SKM-1 (cell line): ENCODE results near the gene CCDC13.

Source experiments
- DNase-seq: peaks from one replicate; lab custom pipeline; 2025; ENCODE audit not compliant: unreplicated experiment; lab: John Stamatoyannopoulos, UW

Gene CCDC13

DNA sequence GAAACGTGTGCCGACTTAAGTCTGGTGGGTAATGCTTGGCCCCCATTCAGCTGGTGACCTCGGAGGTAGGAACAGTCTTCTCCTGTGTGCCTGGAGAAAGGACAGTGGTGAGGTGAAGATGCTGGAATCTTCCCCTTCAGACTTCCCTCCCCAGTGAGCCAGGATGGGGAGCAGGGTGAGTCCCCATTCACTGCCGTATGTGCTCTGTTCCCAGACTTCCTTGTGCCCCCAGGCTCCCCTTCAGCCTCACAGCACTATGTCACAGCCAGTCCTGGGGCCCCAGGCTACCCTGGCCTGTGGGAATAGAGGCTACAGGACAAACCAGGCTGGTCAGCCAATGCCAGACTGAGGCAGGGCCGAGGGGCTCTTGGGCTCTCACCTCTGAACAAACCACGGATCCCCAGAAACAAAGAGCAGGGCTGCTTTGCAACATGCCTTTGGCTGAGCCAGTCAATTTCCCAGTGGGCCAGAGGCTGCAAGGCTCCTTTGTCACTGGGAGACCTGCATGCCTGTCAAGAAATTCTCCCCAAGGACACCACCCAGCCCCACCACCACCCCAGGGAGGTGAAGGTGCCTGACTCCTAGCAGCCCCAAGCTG lies 38.7 kb downstream of the CCDC13 start:
- DNase-seq: no peak

- no peak for DNase-seq
Measured at GRCh38 chr3:42733501-42734262, 39.4 kb downstream of the CCDC13 start.

GRCh38 chr3:42732829-42733459 lies 40.1 kb downstream of the CCDC13 start:
- no peak for DNase-seq

DNA sequence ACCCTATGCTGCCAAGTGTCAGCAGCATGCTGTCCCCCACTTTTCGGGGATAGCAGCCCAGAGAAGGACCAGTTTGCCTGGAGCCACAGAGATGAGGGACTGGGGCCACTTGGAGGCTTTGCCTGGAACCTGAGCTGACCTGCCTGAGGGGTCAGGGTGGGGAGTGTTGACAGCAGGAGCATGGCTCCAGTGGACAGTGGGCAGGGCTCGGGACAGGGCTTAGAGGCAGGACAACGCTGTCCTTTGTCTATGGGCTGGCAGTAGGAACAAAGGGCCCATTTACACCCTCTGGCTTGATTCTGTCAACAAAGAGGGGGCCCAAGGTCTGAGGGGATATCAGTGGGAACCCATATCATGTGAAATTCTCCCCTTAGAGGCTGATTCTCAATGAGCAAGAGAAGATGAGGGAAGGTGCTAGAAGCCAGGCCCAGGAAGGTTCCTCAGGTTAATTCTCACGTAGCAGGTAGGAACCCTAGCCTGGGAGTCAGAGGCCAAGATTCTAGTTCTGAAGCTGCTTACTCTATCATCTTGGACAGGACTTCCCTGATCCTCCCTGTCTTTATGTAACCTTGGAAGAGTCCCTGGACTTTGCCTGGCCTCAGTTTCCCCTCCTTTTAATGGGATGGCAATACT lies 40.7 kb downstream of the CCDC13 start:
- DNase-seq: no peak

GRCh38 chr3:42731476-42732195 lies 41.4 kb downstream of the CCDC13 start:
- DNase-seq: no peak

DNA sequence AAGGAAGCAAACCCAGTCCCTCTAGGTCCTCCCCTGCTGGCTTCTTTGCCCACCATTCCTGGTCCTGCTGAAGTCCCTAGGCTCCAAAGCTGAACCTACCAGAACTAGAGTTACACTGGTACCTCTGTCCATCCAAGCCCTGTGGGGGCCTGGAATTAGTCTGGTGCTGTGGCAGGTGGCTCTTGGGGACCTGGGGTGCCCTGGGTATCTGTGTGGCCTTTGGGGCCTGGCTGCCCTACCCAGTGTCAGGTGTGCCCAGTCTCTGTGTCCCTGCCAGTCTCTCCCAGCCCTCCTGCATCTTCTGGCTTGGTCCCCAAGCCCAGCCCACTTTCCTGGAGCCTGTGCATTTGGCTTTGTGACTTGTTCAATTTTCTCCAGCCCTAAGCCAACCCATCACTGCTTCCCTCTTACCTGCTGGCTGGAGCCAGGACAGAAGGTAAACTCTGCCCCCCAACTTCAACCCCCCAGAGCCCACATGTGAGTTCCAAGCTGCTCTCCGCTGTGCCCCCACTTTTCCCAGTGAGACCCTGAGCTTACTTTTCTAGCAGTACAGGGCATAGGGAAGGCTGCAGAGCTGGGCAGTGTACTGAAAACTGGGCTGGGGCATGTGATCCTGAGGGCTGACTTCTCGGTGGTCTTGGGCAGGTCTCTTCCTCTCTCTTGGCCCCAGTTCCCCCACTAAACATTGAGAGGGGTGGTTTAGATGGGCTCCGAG lies 42.2 kb downstream of the CCDC13 start:
- DNase-seq: no peak

GRCh38 chr3:42730294-42730693 lies 42.8 kb downstream of the CCDC13 start:
- DNase-seq: no peak

- DNase-seq: no peak
Measured at GRCh38 chr3:42729404-42730145, 43.5 kb downstream of the CCDC13 start.

DNA sequence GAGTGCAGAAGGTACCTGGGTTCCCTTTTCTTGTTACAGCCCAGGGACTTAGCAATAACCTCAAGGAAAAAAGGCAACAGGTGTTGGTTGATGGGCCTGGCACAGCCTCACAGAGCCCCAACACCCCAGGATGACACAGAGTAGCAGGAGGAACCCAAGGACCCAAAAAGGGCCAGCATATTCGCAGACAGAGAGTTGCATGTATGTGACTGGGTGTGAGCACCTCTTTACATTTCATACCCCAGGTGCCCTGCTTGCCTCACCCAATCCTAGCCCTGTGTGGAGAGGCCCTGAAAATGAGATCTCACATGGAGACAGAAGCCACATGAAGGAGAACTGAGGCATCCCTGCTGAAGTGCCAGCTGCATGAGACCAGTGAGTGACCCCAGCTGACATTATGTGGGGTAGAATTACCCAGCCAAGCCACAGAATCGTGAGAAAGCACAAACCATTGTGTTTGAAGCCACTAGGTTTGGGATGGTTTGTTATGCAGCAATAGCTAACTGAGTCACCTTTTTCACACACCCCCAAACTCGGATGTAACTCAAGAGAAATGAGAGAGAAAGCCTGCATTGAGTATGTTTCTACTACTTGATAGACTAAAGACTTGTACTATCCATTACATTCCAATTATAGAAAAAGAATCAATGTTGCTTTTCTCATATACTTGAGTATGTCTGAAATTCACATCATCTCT lies 44.2 kb downstream of the CCDC13 start:
- DNase-seq: no peak

DNA sequence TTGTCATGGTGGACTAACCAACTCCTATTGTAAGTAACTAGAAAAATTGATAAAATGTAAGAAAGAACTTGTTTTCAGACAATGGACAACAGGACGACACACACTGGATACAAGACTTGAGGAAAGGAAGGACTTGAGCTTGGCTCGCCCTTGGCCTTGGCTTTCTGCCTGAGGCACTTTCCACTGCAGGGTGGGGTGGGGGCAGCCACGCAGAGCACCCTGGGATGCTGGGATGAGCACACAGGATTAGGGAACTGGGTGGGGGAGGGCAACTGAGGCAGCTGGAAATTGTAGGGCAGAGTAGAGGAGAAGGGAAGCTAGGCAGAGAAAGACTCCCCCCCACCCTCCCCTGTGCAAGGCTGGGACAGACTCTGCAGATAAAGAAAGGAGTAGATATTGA lies 45.0 kb downstream of the CCDC13 start:
- no peak for DNase-seq

DNA sequence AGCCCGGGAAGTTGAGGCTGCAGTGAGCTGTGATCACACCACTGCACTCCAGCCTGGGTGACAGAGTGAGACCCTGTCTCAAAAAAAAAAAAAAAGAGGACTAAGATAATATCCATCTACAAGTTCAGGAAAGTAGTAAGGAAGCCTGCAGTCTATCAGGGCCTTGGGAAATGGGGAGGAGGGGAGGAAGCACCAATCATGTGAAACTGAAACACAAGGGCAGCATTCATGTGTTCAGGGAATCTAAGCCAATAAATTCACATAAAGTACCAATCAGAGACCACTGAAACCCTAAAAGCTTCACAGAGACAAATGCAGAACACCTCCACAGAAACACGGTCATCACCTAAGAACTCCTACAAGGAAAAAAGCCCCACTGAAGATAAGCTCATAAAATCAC lies 47.6 kb downstream of the CCDC13 start:
- no peak for DNase-seq

GRCh38 chr3:42723219-42723618 lies 49.8 kb downstream of the CCDC13 start:
- no peak for DNase-seq
